NCI-H1417 treated with DMSO at 0.1 percent for 48 hours (cell line): ENCODE data around the gene CCL4.
"Not testable (repeated sequence)": the region's sequence is repeated elsewhere in the genome, so short reads cannot be mapped to it uniquely, and the experiment has no call there.

ENCODE experiments used
- DNase-seq: peaks from one replicate; lab custom pipeline; 2025; lab: John Stamatoyannopoulos, UW

The CCL4 gene

GRCh38 chr17:36103401-36103975 is at the start of gene CCL4:
TSS of gene CCL4 (plus strand) at chr17:36103827. CDS start at chr17:36103906, 79 bp downstream.
- DNase-seq: not testable (repeated sequence)

DNA sequence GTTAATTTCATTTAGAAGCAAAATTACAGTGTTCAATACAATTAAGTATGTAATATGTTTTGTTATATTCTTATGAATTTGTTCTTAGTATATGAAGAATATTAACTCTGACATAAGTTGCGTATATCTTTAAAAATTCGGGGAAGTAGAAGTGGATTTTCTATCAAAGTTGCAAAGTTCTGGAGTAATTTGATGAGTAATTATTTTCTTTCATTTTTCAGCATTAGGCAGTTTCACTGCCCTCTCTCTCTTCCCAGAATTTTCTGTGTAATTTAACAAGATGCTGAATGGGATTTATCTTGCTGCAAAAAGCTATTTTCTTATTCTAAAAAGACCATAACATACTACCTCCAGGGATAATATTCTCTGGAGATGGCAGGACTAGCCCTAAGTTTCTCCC is 48.5 kb upstream of the CCL4 start:
- DNase-seq: no peak

DNA sequence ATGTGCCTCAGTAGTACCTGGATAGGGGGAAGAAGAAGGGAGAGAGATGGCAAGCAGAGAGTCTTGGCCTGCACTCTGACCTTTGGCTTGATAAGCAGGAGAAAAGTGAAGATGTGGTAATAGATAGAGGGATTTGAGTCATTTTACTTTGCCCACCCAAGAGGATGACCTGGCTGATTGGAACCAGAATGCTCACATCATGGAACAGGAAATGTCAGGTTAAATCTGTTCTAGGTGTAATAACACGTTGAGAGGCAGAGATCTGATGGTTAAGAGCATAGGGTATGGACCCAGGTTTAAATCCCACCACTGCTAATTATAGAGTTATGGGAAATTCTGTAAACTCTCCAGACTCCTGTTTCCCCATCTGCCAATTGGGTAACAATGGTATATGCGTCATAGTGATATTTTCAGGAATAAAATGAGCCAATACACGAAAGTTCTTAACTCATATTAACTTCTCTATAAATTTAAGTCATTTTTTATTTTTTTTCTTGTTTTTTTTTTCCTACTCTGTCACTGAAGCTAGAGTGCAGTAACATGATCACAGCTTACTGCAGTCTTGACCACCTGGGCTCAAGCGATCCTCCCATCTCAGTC is 47.6 kb upstream of the CCL4 start:
- DNase-seq: no peak

GRCh38 chr17:36057911-36058310 is 45.7 kb upstream of the CCL4 start:
- no peak for DNase-seq

DNA sequence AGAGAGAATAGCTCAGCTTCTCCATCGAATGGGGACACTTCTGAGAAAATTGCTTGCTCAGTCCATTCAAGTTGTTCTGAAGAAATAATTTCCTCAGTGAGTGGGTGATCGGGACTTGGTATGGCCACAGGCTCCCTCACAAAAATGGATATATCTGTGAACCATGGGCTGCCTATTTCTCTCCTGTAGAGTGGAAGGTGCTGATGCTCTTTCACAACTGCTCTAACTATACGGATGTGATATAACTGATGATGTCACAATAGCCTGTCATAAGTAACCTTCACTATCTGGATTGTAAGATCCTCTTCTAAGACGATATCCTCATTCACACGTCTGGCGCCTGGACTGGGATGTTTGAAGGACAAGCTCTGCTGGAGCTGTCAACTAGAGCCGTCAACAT is 44.2 kb upstream of the CCL4 start:
- no peak for DNase-seq

GRCh38 chr17:36060816-36061215 is 42.8 kb upstream of the CCL4 start:
- DNase-seq: no peak

GRCh38 chr17:36063786-36064541 is 39.7 kb upstream of the CCL4 start, which contains the start of gene CCL18:
TSS of gene CCL18 (plus strand) at chr17:36064272. CDS start at chr17:36064343, 71 bp downstream.
- no peak for DNase-seq

- DNase-seq: no peak
Measured at GRCh38 chr17:36066365-36066985, 37.2 kb upstream of the CCL4 start.

DNA sequence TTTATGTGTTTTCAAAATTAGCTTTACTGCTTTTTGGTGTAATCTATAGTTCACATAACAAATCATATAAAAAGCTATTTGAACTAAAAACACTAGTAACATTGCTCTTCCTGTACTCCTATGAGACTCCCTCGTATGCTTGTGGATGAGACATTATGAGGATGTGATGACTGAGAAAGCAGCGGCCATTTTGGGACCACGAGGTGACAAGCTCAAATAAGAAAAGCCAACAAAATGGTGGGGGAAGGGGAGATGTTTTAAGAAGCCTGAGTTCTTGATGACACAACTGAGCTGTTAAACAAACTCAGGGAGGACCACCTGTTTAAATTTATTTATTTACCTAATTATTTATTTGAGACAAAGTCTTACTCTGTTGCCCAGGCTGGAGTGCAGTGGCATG is 35.1 kb upstream of the CCL4 start:
- DNase-seq: no peak

DNA sequence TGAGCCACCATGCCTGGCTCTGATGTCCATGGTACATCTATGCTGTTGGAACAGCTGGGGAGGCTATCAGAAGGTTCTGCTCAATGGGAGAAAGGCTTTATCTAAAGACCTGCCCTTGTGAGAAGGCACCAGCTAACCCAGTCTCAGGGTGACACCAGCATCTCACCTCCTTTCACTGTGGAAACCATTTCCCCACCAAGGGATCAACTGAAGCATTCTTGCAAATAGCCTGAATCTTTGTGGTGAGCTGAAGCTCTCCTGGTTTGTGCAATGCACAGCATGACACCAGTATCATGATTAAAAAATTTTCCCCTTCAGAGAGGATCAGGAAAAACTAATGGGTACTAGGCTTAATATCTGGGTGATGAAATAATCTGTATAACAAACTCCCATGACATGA is 34.5 kb upstream of the CCL4 start:
- no peak for DNase-seq

- no peak for DNase-seq
Measured at GRCh38 chr17:36070427-36070826, 33.2 kb upstream of the CCL4 start.

DNA sequence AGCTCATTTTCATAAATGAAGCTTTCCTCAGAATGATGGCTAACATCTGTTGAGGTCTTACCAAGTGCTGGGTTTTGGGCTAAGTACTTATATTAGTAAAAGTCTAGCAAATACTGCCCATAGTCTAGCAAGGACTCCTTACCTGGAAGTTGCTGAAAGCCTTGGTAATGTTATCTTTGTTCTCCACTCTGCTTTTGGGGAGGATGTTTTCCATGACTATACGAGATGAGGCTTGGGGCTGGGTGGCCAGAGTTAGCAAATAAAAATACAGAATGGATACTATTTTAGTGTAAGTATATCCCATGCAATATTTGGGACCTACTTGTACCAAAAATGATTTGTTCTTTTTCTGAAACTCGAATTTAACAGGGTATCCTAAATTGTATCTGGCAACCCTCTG is 31.9 kb upstream of the CCL4 start:
- DNase-seq: no peak

- no peak for DNase-seq
Measured at GRCh38 chr17:36072431-36073121, 31.1 kb upstream of the CCL4 start.

DNA sequence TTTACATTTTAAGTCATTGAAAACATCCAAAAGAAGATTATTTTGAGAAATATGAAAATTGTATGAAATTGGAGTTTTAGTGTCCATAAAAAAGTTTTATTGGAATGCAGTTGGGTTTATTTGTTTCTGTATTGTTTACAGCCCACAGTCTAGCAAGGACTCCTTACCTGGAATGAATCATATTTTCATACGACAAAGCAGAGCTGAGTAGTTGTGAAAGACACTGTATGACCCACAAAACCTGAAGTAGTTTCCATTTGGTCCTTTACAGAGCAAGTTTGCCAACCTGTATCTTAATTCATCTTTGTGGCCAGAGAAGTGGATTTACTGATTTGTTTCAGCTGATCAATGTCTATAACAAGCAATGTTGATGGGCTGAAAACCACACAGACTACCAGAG is 29.3 kb upstream of the CCL4 start:
- DNase-seq: no peak

- DNase-seq: not testable (repeated sequence)
Measured at GRCh38 chr17:36081681-36082471, 21.8 kb upstream of the CCL4 start.

DNA sequence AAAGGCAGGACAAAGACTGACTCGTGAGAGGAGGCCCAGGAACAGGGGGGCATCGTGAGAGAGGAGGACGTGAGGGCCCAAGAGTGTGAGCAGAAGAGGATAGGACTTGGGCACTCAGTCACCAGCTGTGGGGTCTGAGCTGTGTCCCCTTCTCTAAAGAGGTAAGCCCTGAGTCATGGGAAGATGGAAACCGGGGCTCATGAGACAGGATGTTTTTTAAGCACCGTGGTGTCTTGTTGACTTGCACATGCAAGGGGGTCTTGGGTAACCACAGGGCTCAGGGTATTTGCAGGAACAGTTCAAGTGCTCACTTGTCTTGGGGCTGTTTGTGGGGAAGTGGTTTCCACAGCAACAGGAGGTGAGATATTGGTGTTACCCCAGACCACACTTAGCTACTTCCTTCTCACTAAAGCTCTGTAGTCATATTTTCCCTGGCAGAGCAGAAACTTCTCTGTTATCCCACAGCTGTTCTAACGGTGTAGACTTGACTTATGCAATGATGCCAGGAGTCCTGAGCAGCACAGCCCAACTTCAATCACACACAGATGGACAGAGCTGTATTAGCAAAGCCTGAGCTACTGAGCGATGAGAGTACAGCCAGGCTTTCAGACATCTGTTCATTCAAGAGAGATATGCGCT is 21.0 kb upstream of the CCL4 start:
- DNase-seq: not testable (repeated sequence)

DNA sequence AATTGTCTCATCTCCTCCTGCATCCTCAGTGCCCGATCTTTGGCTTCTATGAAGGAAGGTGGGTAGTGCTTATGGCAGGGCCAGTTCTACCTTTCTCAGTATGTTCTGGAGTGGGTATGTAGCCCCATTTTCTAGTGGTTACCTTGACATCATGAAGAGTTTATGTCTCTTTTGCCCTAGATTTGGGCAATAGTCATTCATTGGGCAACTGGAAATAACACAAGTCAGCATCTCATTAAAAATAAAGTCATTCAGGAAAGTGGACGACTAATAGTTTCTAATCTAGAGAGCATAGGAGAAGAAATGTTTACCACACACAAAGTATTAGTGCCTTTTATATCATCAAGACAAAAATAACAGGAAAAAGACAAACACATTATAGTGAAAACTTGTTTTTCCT is 19.9 kb upstream of the CCL4 start:
- not testable (repeated sequence) for DNase-seq

DNA sequence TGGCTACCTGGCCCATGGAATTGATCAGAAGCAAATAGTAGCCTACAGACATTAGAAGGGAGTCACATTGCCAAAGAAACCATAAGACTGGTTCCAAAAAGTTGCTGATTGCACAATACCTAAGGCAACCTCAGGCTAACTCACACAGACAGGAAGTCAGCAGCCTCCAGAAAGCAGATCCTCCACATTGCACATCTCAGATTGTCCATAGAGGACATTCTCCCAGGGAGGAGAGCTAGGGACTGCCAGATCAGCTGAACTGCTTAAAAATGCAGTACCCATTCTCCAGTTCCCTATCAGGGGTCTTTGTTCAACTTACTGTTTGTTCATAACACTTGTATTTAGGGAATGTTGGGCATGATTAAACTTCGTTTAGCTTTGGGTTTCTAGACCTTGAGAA is 17.9 kb upstream of the CCL4 start:
- no peak for DNase-seq

- DNase-seq: no peak
Measured at GRCh38 chr17:36086791-36087190, 16.8 kb upstream of the CCL4 start.

DNA sequence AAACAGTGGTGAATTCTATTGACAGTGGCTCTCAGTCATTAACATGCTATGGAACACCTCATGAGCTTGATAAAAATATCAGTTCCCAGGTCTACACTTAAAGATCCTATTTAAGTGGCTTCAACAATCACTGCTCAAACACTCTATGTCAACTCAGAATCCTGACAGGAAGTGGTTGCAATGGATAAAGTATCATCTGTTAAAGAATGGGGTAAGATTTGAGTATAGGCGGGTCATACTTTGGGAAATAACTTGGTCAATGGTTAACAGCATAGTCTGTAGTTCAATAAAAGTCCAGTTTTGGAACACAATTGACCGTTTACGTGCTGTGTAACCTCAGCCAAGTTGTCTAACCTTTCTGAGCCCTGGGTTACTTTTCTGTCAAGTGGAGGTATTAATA is 16.2 kb upstream of the CCL4 start:
- not testable (repeated sequence) for DNase-seq
